Fibroblast of skin of back (primary cell): Measurements from ENCODE around the gene EXOSC7.

Experiments
- DNase-seq: peaks from one replicate; pipeline ENCODE4 v3.0.0-alpha.2; 2013

The EXOSC7 gene

GRCh38 chr3:45056608-45057301, 80.7 kb downstream of the EXOSC7 start:
- no peak for DNase-seq

- no peak for DNase-seq
Observed at GRCh38 chr3:45057557-45057956, 81.5 kb downstream of the EXOSC7 start.

- no peak for DNase-seq
Observed at GRCh38 chr3:45059132-45059531, 83.1 kb downstream of the EXOSC7 start.

- DNase-seq: no peak
Observed at GRCh38 chr3:45060165-45060892, 84.3 kb downstream of the EXOSC7 start.
